Osteocyte (in vitro differentiated cells): Measurements from ENCODE around the gene PKN3. TPM values are rescaled to one million over a fixed set of nuclear protein-coding genes. Genes with fewer than 3 reads are reported as not detected.
"Not testable (repeated sequence)": the region's sequence is repeated elsewhere in the genome, so short reads cannot be mapped to it uniquely, and the experiment has no call there.

ENCODE experiments used
- DNase-seq: peaks from one replicate; pipeline ENCODE4 v3.0.0; 2021; ENCODE audit warnings: mixed read lengths; ENCODE audit not compliant: unreplicated experiment; ENCODE audit errors: extremely low spot score
- H3K27ac Mint-ChIP-seq: one replicate; pipeline ENCODE4 v1.8.0; 2021; ENCODE audit warnings: mild to moderate bottlenecking, mixed read lengths; ENCODE audit not compliant: unreplicated experiment
- H3K27me3 Mint-ChIP-seq: one replicate; pipeline ENCODE4 v1.8.0; 2021; ENCODE audit warnings: mixed read lengths; ENCODE audit not compliant: unreplicated experiment
- H3K36me3 Mint-ChIP-seq: one replicate; pipeline ENCODE4 v1.8.0; 2021; ENCODE audit warnings: mixed read lengths; ENCODE audit not compliant: unreplicated experiment
- H3K4me1 Mint-ChIP-seq: one replicate; pipeline ENCODE4 v1.8.0; 2021; ENCODE audit warnings: mixed read lengths; ENCODE audit not compliant: unreplicated experiment
- H3K4me3 Mint-ChIP-seq: one replicate; pipeline ENCODE4 v1.8.0; 2021; ENCODE audit warnings: mild to moderate bottlenecking, moderate library complexity, mixed read lengths; ENCODE audit not compliant: unreplicated experiment
- H3K9me3 Mint-ChIP-seq: one replicate; pipeline ENCODE4 v1.8.0; 2021; ENCODE audit warnings: mixed read lengths; ENCODE audit not compliant: unreplicated experiment
- CTCF ChIP-seq: fragments of 200-600 bp; sonication (generic); IDR thresholded peaks from 2 replicates; pipeline ENCODE4 v1.5.0; 2021; ENCODE audit warnings: antibody characterized with exemption, mild to moderate bottlenecking, moderate library complexity
- total RNA-seq: library from RNA; stranded (reverse); gene quantifications from 2 replicates; pipeline ENCODE4 v1.2.1, GENCODE V29; 2021

The PKN3 gene
- total RNA-seq, 1 donor from 2014 or later, result 7.5 TPM

- H3K36me3 Mint-ChIP-seq, result peaks cover 12% of the 10 kb centered on the region
- no peak for TF ChIP-seq CTCF
- H3K27me3 Mint-ChIP-seq, result no peaks in the 10 kb centered on the region
- peaks cover 56% of the 10 kb centered on the region for H3K4me1 Mint-ChIP-seq
- DNase-seq, result no peak
- H3K4me3 Mint-ChIP-seq, result no peak overlapping the region
- no peak overlapping the region for H3K27ac Mint-ChIP-seq
- no peaks in the 10 kb centered on the region for H3K9me3 Mint-ChIP-seq
These were observed 14.8 kb upstream of the PKN3 start for GRCh38 chr9:128687453-128687852.

GRCh38 chr9:128688501-128689292 lies 13.6 kb upstream of the PKN3 start, which contains the start of gene SET:
Gene SET, plus strand, starts transcription at chr9:128689222. Its CDS starts 361 bp downstream, at chr9:128689583.
- Mint-ChIP-seq H3K4me1 (peaks cover 50% of the 10 kb centered on the region), H3K27me3 (no peaks in the 10 kb centered on the region), H3K36me3 (peaks cover 22% of the 10 kb centered on the region), H3K27ac (peak within 1 kb of the TSS; percentile 89), H3K4me3 (peak within 1 kb of the TSS; percentile 99), H3K9me3 (no peaks in the 10 kb centered on the region)
- DNase-seq, result peak; percentile 98
- no peak for TF ChIP-seq CTCF

DNA sequence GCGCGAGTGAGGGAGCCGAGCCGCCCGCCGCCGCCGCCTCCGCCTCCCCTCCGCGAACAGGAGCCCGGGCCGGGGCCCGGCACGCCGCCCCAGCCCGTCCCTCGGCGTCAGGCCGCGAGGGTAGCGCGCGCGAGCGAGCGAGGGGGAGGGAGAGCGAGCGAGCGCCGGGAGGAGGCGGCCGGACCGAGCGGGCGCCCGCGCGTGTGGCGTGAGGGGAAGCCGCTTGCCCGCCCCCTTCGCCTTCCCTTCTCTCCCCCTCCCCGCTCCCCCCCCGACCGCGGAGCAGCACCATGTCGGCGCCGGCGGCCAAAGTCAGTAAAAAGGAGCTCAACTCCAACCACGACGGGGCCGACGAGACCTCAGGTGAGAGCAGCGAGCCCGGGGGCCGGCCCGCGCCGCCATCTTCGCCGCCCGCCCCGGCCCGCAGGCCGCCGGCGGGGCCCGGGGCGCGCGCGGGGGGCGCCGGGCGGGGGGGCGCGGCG lies 13.0 kb upstream of the PKN3 start:
- no peak for DNase-seq
- TF ChIP-seq CTCF, result no peak
- Mint-ChIP-seq H3K36me3 (peaks cover 24% of the 10 kb centered on the region), H3K9me3 (no peaks in the 10 kb centered on the region), H3K4me3 (peak overlapping the region; percentile 54), H3K27me3 (no peaks in the 10 kb centered on the region), H3K4me1 (peaks cover 45% of the 10 kb centered on the region), H3K27ac (no peak overlapping the region)

GRCh38 chr9:128689820-128690683 lies 12.3 kb upstream of the PKN3 start:
- Mint-ChIP-seq H3K36me3 (peaks cover 30% of the 10 kb centered on the region), H3K4me1 (peaks cover 39% of the 10 kb centered on the region), H3K27ac (peak overlapping the region; percentile 93), H3K4me3 (peak overlapping the region; percentile 99), H3K27me3 (no peaks in the 10 kb centered on the region), H3K9me3 (no peaks in the 10 kb centered on the region)
- TF ChIP-seq CTCF, result no peak
- no peak for DNase-seq

DNA sequence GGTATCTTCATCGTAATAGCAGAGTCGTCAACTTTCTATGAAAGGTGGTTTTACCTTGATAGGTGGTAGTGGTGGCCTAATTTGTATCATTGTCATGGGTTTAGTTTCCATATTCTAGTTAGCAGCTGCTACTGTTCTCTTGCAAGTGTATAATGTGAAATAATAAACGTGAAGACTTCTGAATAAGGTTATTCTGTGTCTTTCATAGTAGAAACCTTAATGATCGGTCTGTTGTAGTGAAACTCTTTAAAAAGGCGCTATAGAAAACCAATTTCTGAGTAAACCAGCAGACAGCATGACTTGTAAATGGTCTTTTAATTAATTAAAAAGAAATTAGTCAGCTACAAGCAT lies 11.6 kb upstream of the PKN3 start:
- no peak for DNase-seq
- Mint-ChIP-seq H3K4me1 (peaks cover 33% of the 10 kb centered on the region), H3K27ac (peak overlapping the region; percentile 93), H3K36me3 (peaks cover 34% of the 10 kb centered on the region), H3K27me3 (no peaks in the 10 kb centered on the region), H3K4me3 (peak overlapping the region; percentile 99), H3K9me3 (no peaks in the 10 kb centered on the region)
- TF ChIP-seq CTCF, result no peak

DNA sequence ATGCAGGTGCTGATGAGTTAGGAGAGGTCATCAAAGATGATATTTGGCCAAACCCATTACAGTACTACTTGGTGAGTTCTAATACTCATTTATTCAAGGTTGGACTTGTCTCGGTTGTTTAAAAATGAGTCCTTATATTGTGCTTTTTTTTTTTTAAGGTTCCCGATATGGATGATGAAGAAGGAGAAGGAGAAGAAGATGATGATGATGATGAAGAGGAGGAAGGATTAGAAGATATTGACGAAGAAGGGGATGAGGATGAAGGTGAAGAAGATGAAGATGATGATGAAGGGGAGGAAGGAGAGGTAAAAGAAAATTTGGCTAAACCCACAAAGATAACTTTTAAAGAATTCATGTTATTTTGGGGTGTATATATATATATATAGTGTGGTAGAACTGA lies 8.6 kb upstream of the PKN3 start:
- H3K27me3 Mint-ChIP-seq, H3K9me3 Mint-ChIP-seq, H3K4me3 Mint-ChIP-seq, DNase-seq, H3K27ac Mint-ChIP-seq: not testable (repeated sequence)
- Mint-ChIP-seq H3K4me1 (peaks cover 29% of the 10 kb centered on the region), H3K36me3 (peaks cover 45% of the 10 kb centered on the region)
